ENCODE results near the gene FBLN7.

The FBLN7 gene

GRCh38 chr2:112151701-112152440 lies 13.7 kb downstream of the FBLN7 start:
- DNase-seq (ENCODE audit: low spot score), result no peak
- TF ChIP-seq, protein P1, sequence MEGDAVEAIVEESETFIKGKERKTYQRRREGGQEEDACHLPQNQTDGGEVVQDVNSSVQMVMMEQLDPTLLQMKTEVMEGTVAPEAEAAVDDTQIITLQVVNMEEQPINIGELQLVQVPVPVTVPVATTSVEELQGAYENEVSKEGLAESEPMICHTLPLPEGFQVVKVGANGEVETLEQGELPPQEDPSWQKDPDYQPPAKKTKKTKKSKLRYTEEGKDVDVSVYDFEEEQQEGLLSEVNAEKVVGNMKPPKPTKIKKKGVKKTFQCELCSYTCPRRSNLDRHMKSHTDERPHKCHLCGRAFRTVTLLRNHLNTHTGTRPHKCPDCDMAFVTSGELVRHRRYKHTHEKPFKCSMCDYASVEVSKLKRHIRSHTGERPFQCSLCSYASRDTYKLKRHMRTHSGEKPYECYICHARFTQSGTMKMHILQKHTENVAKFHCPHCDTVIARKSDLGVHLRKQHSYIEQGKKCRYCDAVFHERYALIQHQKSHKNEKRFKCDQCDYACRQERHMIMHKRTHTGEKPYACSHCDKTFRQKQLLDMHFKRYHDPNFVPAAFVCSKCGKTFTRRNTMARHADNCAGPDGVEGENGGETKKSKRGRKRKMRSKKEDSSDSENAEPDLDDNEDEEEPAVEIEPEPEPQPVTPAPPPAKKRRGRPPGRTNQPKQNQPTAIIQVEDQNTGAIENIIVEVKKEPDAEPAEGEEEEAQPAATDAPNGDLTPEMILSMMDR (IDR thresholded peaks at IDR 0.05; ENCODE audit: borderline replicate concordance, control extremely low read depth, extremely low read depth, insufficient read depth, missing control alignments), result no peak

GRCh38 chr2:112152476-112153178 lies 14.4 kb downstream of the FBLN7 start:
- no peak for DNase-seq (ENCODE audit: low spot score)
- TF ChIP-seq, protein P1 (IDR thresholded peaks at IDR 0.05; ENCODE audit: borderline replicate concordance, control extremely low read depth, extremely low read depth, insufficient read depth, missing control alignments), result no peak
- in situ Hi-C loops (cut with MboI; ENCODE audit: low sequenced_read_pairs, unreplicated experiment), result no loop called here

More at GRCh38 chr2:112151701-112152440, 13.7 kb downstream of the FBLN7 start:
- in situ Hi-C loops (cut with MboI; ENCODE audit: low sequenced_read_pairs, unreplicated experiment), result no loop called here

DNA sequence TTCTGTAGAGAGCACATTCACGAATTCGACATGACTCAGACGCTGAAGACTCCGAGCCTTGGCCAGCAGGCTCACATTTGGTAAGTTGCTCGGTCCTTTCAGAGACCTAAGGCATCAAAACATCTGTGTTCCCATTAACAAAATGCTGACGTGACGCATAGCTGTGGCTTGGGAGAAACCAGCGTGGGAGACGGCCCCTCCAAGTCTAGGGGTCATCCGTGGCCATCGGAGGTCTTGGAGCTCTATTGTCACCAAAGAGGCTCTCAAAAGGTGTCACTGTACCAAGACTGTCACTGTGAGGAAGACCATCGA lies 14.9 kb downstream of the FBLN7 start:
- no peak for DNase-seq (ENCODE audit: low spot score)

GRCh38 chr2:112153501-112153900 lies 15.3 kb downstream of the FBLN7 start:
- DNase-seq (ENCODE audit: low spot score), result no peak
- TF ChIP-seq, protein P1 (IDR thresholded peaks at IDR 0.05; ENCODE audit: borderline replicate concordance, control extremely low read depth, extremely low read depth, insufficient read depth, missing control alignments), result no peak
- in situ Hi-C loops (cut with MboI; ENCODE audit: low sequenced_read_pairs, unreplicated experiment), result no loop called here

More for the DNA sequence above, 14.9 kb downstream of the FBLN7 start:
- TF ChIP-seq, protein P1 (IDR thresholded peaks at IDR 0.05; ENCODE audit: borderline replicate concordance, control extremely low read depth, extremely low read depth, insufficient read depth, missing control alignments), result no peak
- in situ Hi-C loops (cut with MboI; ENCODE audit: low sequenced_read_pairs, unreplicated experiment), result no loop called here

DNA sequence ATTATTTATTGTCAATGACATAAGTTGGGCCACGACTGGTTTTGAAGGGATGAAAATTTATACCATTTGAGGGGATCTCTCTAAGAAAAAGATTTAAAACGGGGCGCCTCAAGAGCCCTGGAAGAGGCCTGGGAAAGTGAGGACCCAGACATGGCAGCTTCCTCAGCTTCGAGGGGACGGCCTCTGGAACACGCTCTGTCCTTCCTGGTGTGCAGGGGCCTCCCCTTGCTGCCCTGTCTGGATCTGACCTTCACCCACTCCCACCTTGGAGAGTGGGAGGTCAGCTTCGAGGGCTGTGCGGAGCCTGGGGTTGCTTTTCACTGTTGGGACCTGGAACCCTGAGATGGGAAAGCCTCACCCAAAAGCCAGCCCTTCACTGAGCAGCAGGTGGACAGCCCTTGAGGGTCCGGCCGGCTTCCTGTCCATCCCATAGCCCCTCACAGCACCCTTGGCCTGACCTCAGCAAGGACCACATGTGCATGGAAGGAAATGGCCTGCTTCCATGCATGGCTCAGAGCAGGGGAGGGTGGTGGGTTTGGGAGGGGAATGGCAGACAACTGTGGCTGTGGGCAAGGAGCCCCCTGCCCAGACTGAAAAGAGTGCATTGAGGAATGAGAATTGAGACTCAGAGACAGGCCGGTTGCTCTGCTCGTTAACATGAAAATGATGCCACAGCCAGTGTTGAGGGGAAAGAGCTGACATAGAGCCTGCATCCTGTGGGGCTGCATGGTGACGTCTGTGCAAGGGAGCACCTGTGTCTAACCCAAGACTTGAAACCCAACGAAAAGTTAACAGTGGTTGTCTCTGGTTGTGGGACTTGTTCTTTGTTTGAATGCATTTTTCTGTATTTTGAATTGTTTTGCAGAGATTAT lies 16.3 kb downstream of the FBLN7 start:
- no peak for DNase-seq (ENCODE audit: low spot score)
- TF ChIP-seq, protein P1 (IDR thresholded peaks at IDR 0.05; ENCODE audit: borderline replicate concordance, control extremely low read depth, extremely low read depth, insufficient read depth, missing control alignments), result no peak
- in situ Hi-C loops (cut with MboI; ENCODE audit: low sequenced_read_pairs, unreplicated experiment), result no loop called here

Data from GM13976 (cell line).